Activated naive CD4-positive, alpha-beta T cell treated with anti-CD3 and anti-CD28 coated beads, Interleukin-2, amount 50 U/mL, for 72 hours (primary cell): ENCODE data around the gene DUSP5. TPM values are rescaled to one million over a fixed set of nuclear protein-coding genes. Genes with fewer than 3 reads are reported as not detected.

Experiments
- ATAC-seq, 2 donors: fragments of 150-1000 bp; cut with Tn5 transposase; 2 replicates each; pipeline ENCODE4 v1.10.0; 2021; ENCODE audit warnings: mild to moderate bottlenecking in 2 of 2, moderate library complexity in 2 of 2
- DNase-seq, 2 donors: peaks; one replicate each; pipeline ENCODE4 v3.0.0; 2021 to 2022; ENCODE audit warnings: low spot score in 2 of 2
- H3K27ac Mint-ChIP-seq, 2 donors: one replicate each; pipeline ENCODE4 v1.8.0; 2022; ENCODE audit warnings: mild to moderate bottlenecking in 2 of 2, mixed read lengths in 2 of 2
- H3K36me3 Mint-ChIP-seq, 2 donors: one replicate each; pipeline ENCODE4 v1.8.0; 2022; ENCODE audit warnings: mixed read lengths in 2 of 2
- H3K9me3 Mint-ChIP-seq, 2 donors: one replicate each; pipeline ENCODE4 v1.8.0; 2022; ENCODE audit warnings: mixed read lengths in 2 of 2
- total RNA-seq, 2 donors: library from RNA; stranded (reverse); gene quantifications; one replicate each; pipeline ENCODE4 v1.2.3, GENCODE V29; 2022

The DUSP5 gene
- total RNA-seq, 2 donors from 2014 or later, result 23.0 to 32.4 TPM

GRCh38 chr10:110505130-110505770 is 7.5 kb downstream of the DUSP5 start:
- ATAC-seq (no peak), DNase-seq (no peak)
- Mint-ChIP-seq H3K27ac (peak overlapping the region; percentile 92 to 93), H3K9me3 (no peaks in the 10 kb centered on the region), H3K36me3 (peaks cover 60 to 85% of the 10 kb centered on the region in 2 donors)

DNA sequence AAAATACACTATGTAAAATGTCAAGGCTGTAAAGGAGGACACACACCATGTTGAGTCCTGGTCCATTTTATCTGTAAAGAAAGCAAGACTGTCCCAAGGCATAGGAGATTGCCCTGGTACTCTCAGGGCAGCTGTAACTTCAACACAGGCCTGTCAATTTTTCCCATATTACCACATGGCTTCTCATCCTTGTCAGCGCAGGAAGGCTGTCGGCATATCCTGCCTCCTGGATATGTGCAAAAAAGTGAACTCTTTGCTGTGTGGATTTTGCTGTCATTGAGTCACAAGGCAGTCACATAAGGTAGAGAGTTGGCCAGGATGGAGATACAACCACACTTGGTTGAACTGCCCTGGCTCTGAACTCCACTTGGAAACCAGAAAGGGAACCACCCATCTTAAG is 8.7 kb downstream of the DUSP5 start:
- Mint-ChIP-seq H3K9me3 (no peaks in the 10 kb centered on the region), H3K36me3 (peaks cover 72 to 85% of the 10 kb centered on the region in 2 donors), H3K27ac (peak overlapping the region in 1 of 2 donors; percentile 30)
- ATAC-seq (no peak), DNase-seq (no peak)

DNA sequence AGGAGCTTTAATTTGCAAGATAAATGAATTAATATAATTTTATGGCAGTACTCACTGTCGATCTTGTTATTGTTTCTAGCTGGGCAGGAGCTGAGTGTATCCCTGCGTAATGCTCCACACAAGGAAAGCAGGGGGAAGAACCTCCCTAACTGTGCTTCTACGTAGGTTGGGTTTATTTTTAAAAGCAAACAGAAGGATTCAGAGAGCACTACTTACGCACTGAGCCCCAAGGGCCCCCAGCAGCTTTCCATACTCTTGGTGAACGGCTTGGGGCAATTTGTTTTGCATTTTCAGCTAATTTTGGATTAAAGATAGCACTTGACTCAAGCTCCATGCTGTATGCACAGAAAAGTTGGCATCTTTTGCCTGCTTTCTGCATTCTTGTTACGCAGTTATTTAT is 9.6 kb downstream of the DUSP5 start:
- ATAC-seq (no peak), DNase-seq (no peak)
- H3K9me3 Mint-ChIP-seq, result no peaks in the 10 kb centered on the region
- peaks cover 72 to 90% of the 10 kb centered on the region in 2 donors for H3K36me3 Mint-ChIP-seq
- no peak overlapping the region for H3K27ac Mint-ChIP-seq

GRCh38 chr10:110508159-110508788 is 10.6 kb downstream of the DUSP5 start:
- no peak for ATAC-seq
- peak overlapping the region in 1 of 2 donors; percentile 68 for H3K27ac Mint-ChIP-seq
- peaks cover 72 to 92% of the 10 kb centered on the region in 2 donors for H3K36me3 Mint-ChIP-seq
- peaks cover 0 to 2% of the 10 kb centered on the region in 2 donors for H3K9me3 Mint-ChIP-seq
- DNase-seq, result no peak

- peaks cover 0 to 7% of the 10 kb centered on the region in 2 donors for H3K9me3 Mint-ChIP-seq
- no peak overlapping the region for H3K27ac Mint-ChIP-seq
- ATAC-seq (no peak), DNase-seq (no peak)
- H3K36me3 Mint-ChIP-seq, result peaks cover 71 to 92% of the 10 kb centered on the region in 2 donors
Observed at GRCh38 chr10:110508806-110509544, 11.3 kb downstream of the DUSP5 start.

GRCh38 chr10:110509560-110509959 is 11.9 kb downstream of the DUSP5 start:
- Mint-ChIP-seq H3K9me3 (peaks cover 0 to 7% of the 10 kb centered on the region in 2 donors), H3K27ac (no peak overlapping the region), H3K36me3 (peaks cover 65 to 92% of the 10 kb centered on the region in 2 donors)
- DNase-seq (no peak), ATAC-seq (no peak)

DNA sequence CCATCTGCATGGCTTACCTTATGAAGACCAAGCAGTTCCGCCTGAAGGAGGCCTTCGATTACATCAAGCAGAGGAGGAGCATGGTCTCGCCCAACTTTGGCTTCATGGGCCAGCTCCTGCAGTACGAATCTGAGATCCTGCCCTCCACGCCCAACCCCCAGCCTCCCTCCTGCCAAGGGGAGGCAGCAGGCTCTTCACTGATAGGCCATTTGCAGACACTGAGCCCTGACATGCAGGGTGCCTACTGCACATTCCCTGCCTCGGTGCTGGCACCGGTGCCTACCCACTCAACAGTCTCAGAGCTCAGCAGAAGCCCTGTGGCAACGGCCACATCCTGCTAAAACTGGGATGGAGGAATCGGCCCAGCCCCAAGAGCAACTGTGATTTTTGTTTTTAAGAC is 12.4 kb downstream of the DUSP5 start:
- Mint-ChIP-seq H3K36me3 (peaks cover 64 to 90% of the 10 kb centered on the region in 2 donors), H3K27ac (no peak overlapping the region), H3K9me3 (peaks cover 0 to 7% of the 10 kb centered on the region in 2 donors)
- DNase-seq, result no peak
- ATAC-seq, result no peak

GRCh38 chr10:110510730-110511129 is 13.0 kb downstream of the DUSP5 start:
- H3K9me3 Mint-ChIP-seq, result peaks cover 0 to 7% of the 10 kb centered on the region in 2 donors
- peaks cover 65 to 86% of the 10 kb centered on the region in 2 donors for H3K36me3 Mint-ChIP-seq
- DNase-seq (no peak), ATAC-seq (no peak)
- H3K27ac Mint-ChIP-seq, result no peak overlapping the region

- ATAC-seq (no peak), DNase-seq (no peak)
- peaks cover 59 to 75% of the 10 kb centered on the region in 2 donors for H3K36me3 Mint-ChIP-seq
- peaks cover 0 to 7% of the 10 kb centered on the region in 2 donors for H3K9me3 Mint-ChIP-seq
- H3K27ac Mint-ChIP-seq, result peak overlapping the region; percentile 15 to 79
Observed at GRCh38 chr10:110511734-110512449, 14.2 kb downstream of the DUSP5 start.

DNA sequence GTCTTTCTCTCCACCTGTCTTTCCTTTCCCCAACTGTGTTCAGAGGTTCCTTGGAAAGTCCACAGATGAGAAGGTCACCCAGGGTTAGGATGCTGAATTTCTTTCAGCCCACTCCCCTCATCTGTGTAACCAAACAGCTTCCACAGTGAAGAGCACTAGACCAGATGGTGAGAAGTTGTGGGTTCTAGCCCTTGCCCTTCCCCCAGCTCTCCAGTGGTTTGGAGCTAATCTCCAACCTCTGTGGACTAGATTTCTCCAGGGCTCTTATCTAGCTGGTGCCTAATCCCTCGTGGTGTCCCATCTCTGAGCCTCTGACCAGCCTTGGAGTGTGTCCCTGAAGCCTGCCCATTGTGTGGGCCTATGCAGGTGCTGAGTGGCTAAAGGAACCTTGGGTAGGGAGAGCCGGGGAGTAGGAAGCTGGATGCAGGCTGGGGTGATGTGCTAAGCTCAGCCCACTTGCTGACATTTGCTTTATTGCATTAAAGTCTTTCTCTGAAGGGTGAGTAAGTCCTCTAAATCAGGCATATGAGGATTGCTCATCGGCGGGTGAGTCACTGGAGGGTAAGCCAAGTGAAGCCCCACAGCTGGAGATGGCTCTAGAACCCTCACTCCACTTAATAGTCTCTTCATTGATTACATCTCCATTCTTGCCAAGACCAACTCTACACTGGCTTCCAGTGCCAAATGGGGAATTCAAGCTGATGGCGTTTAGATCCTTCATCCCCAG is 14.9 kb downstream of the DUSP5 start:
- DNase-seq, result peak in 1 of 2 donors; percentile 42
- peaks cover 52 to 67% of the 10 kb centered on the region in 2 donors for H3K36me3 Mint-ChIP-seq
- ATAC-seq, result peak; percentile 96 to 97
- peaks cover 0 to 7% of the 10 kb centered on the region in 2 donors for H3K9me3 Mint-ChIP-seq
- H3K27ac Mint-ChIP-seq, result peak overlapping the region; percentile 79 to 92

GRCh38 chr10:110513949-110514348 is 16.2 kb downstream of the DUSP5 start:
- Mint-ChIP-seq H3K36me3 (peaks cover 44 to 54% of the 10 kb centered on the region in 2 donors), H3K9me3 (peaks cover 0 to 7% of the 10 kb centered on the region in 2 donors), H3K27ac (peak overlapping the region in 1 of 2 donors; percentile 79)
- ATAC-seq (no peak), DNase-seq (no peak)

- ATAC-seq (no peak), DNase-seq (no peak)
- H3K36me3 Mint-ChIP-seq, result peaks cover 39 to 46% of the 10 kb centered on the region in 2 donors
- H3K9me3 Mint-ChIP-seq, result peaks cover 0 to 7% of the 10 kb centered on the region in 2 donors
- no peak overlapping the region for H3K27ac Mint-ChIP-seq
Observed at GRCh38 chr10:110514848-110515247, 17.1 kb downstream of the DUSP5 start.

DNA sequence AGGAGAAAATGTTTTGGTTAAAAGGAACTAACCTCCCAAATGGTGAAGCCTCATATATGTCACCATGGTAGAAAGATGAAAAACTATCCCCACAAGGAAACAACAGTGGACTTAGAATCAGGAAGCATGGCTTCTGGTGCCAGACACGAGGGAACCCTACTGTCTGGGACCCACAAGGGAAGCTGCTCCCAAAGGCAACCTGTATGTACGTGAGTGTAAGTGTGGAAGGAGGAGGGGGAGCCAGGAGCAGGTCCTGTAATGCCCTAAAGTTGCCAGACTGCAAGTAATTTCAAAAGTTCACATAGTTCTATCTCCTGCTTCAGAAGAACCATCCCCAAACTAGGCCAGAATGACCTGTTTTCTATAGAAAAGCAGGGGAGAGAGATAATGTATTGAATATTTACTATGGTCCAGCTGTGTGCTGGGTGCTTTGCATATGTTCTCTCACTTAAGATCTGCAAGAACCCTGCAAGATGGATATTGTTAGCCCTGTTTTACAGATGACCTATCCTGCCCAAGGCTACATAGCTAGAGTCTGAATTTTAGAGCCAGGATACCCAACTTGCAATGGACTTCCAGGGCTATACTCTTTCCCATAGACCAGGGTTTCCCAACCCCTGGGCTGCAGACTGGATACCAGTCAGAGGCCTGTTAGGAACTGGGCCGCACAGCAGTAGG is 19.2 kb downstream of the DUSP5 start:
- Mint-ChIP-seq H3K36me3 (peaks cover 22 to 25% of the 10 kb centered on the region in 2 donors), H3K9me3 (peaks cover 0 to 7% of the 10 kb centered on the region in 2 donors), H3K27ac (no peak overlapping the region)
- ATAC-seq (no peak), DNase-seq (no peak)

DNA sequence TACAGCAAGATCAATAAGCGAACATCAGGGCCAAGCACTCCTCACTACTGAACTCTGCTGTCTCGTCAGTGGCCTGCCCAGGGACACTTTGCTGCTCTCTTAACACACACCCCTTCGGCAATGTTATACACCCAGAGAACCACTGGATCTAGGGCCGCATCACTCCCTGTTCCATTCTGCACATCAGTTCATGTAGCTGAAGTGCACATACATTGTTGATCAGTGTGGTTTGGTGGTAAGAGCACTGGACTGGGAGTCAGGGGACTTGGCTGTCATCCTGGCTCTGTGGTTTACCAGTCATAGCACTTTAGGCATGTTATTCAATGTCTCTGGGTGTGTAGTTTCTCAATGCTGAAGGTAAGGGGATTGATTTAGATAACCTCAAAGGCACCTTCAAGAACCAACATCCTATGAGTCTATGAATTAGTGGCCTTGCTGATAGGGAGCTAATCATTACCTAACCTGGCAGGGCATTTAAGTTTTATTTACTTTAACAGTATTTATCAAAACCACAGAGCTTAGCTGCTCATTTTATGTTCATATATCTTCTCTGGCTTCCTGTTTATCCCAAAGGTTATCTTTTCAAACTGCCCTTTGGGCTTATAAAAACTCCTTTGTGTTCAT is 24.8 kb downstream of the DUSP5 start:
- Mint-ChIP-seq H3K36me3 (no peaks in the 10 kb centered on the region), H3K27ac (no peak overlapping the region)
- DNase-seq, result no peak

DNA sequence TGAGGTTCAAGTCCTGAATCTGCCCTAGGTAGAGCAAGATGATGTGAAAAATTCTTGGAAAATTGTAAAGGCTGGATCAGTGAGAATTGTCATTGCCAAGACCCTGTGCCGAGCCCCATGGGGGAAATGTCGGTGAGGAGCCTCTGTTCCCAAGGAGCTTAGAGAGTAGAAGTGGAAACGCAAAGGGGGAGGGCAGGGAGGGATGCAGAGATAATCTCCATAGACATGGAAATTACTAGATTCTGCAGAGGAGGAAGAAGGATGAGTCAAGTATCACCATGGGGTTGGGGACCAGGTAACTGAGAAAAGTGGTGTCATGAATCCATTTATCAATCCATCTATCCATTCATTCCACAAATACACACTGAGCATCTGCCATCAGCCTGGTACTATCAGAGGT is 26.0 kb downstream of the DUSP5 start:
- Mint-ChIP-seq H3K9me3 (no peaks in the 10 kb centered on the region), H3K36me3 (no peaks in the 10 kb centered on the region), H3K27ac (no peak overlapping the region)
- ATAC-seq (no peak), DNase-seq (no peak)

More for the DNA sequence above, 24.8 kb downstream of the DUSP5 start:
- H3K9me3 Mint-ChIP-seq, result no peaks in the 10 kb centered on the region
- peak; percentile 82 for ATAC-seq
